Activated CD8-positive, alpha-beta memory T cell treated with anti-CD3 and anti-CD28 coated beads, Interleukin-2, amount 10 ng/mL, durations not matched to agents 7 days and 5 days (primary cell): ENCODE measurements around the gene CCDC107. TPM values are rescaled to one million over a fixed set of nuclear protein-coding genes. Genes with fewer than 3 reads are reported as not detected.

Experiments
- ATAC-seq: fragments of 150-1000 bp; cut with Tn5 transposase; one replicate; pipeline ENCODE4 v1.10.0; 2021; ENCODE audit warnings: moderate library complexity
- CTCF ChIA-PET: fragments of 350-600 bp; sonication (Branson Sonifier 250); formaldehyde crosslinking; loops from one replicate; lab custom pipeline; 2021; ENCODE audit warnings: antibody characterized with exemption; lab: Charles Lee
- DNase-seq: peaks from one replicate; pipeline ENCODE4 v3.0.0-alpha.2; 2020
- H3K27ac Mint-ChIP-seq: one replicate; pipeline ENCODE4 v1.8.0; 2021; ENCODE audit warnings: mild to moderate bottlenecking, mixed read lengths
- H3K27me3 Mint-ChIP-seq: one replicate; pipeline ENCODE4 v1.8.0; 2021; ENCODE audit warnings: mixed read lengths
- H3K36me3 Mint-ChIP-seq: one replicate; pipeline ENCODE4 v1.8.0; 2021; ENCODE audit warnings: mild to moderate bottlenecking, mixed read lengths
- H3K4me1 Mint-ChIP-seq: one replicate; pipeline ENCODE4 v1.8.0; 2021; ENCODE audit warnings: mixed read lengths
- H3K4me3 Mint-ChIP-seq: one replicate; pipeline ENCODE4 v1.8.0; 2021; ENCODE audit warnings: mild to moderate bottlenecking, moderate library complexity, mixed read lengths
- H3K9me3 Mint-ChIP-seq: one replicate; pipeline ENCODE4 v1.8.0; 2022; ENCODE audit warnings: low read depth, mixed read lengths
- total RNA-seq, 2 experiments: library from RNA; stranded (reverse); gene quantifications; one replicate each; pipeline ENCODE4 v1.2.3, GENCODE V29; 2021

Gene CCDC107
- total RNA-seq, 2 experiments from 2014 or later = 28.7 to 29.4 TPM

DNA sequence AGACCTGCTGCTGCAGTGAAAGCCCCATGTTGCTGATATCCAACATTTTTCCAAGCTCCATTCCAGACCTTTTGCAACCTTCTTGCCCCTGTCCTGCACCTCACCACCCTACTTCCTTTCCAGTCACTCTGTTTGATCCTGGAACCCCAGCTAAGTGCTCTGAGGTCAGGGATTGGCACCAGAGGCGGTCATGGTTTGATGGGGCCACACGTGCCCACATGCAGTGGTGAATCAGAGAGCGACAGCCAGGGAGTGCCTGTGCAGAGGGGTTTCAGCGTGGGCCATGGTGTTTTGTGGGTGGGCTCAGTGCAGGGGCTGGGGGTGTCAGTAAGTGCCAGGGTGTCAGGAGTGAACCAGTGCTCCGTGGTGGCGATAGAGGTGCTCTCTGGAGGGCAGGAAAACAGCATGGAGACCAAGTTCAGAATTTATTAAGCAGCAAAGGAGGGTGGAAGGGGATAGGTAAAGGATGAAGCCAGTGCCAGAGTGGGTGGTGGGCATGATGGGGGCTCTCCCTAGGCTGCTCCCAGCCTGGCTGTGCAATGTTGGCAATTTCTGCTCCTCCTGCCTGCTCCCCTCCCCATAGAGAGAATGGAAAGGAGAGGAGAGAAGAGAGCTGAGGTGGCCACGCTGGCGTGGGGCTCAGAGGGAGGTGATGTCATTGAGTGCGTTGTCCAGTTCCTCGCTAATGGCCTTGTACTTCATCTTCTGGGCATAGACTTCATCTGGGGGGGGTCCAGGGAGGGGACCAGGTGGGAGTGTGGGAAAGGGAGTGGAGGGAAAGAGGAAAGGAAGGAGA is 24.6 kb downstream of the CCDC107 start:
- H3K27ac Mint-ChIP-seq = no peak overlapping the region
- H3K36me3 Mint-ChIP-seq = no peaks in the 10 kb centered on the region
- H3K27me3 Mint-ChIP-seq = no peaks in the 10 kb centered on the region
- CTCF ChIA-PET = interaction anchor here (1.0 to 2.6 kb wide), 2 partner anchors 14 to 25 kb away, joined by 5 to 22 read pairs; partner anchors contain the start of genes CCDC107 and RMRP
- ATAC-seq = no peak
- peaks cover 1% of the 10 kb centered on the region for H3K4me1 Mint-ChIP-seq
- H3K9me3 Mint-ChIP-seq = no peaks in the 10 kb centered on the region
- DNase-seq = no peak
- no peak overlapping the region for H3K4me3 Mint-ChIP-seq

DNA sequence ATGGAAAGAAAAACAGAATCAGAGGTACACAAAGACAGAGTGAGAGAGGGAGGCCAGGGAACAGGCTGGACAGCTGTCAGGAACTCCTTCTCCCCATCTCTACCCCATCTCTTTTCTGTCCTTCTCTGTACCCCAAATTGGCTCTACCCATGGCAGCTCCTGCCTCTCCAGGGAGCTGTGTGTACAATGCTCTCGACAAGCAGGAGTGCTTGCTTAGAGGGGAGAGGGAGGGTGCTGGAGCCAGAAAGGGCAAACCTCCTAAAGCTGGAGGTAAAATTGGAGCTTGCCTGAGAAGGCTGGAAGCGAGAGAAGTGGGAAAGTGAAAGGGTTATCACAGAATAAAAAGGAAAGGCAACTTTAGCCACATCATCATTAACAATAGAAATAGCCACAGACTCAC is 25.2 kb downstream of the CCDC107 start:
- DNase-seq (no peak), ATAC-seq (no peak)
- H3K27ac Mint-ChIP-seq = no peak overlapping the region
- peaks cover 1% of the 10 kb centered on the region for H3K4me1 Mint-ChIP-seq
- no peak overlapping the region for H3K4me3 Mint-ChIP-seq
- H3K36me3 Mint-ChIP-seq = no peaks in the 10 kb centered on the region
- H3K27me3 Mint-ChIP-seq = no peaks in the 10 kb centered on the region
- CTCF ChIA-PET = interaction anchor here (0.9 to 2.6 kb wide), 3 partner anchors 13 to 71 kb away, joined by 3 to 22 read pairs (median 5); partner anchors contain the start of genes CCDC107 and RMRP
- no peaks in the 10 kb centered on the region for H3K9me3 Mint-ChIP-seq

DNA sequence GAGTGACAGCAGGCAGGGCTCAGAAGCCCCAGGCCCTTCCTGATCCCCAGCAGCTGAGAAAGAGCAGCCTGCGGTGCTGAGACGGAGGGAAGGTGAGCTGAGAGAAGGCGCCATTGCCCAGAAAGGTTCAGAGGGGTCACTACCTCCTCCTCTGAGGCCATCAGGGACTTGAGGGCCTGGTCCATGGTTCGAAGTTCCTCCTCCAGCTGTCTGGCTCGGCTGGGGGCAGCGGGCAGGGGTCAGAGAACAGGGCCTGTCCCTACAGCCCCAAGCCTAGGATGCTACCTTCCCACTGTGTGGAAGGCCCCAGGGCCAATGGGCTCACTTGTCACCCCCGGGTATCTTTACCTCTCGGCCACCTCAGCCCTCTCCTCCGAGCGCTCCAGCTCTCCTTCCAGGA is 26.8 kb downstream of the CCDC107 start:
- H3K27me3 Mint-ChIP-seq = no peaks in the 10 kb centered on the region
- ATAC-seq = no peak
- no peaks in the 10 kb centered on the region for H3K36me3 Mint-ChIP-seq
- H3K9me3 Mint-ChIP-seq = no peaks in the 10 kb centered on the region
- CTCF ChIA-PET = interaction anchor here (1.2 to 2.6 kb wide), 3 partner anchors 12 to 47 kb away, joined by 4 to 22 read pairs (median 7); partner anchors contain the start of genes CCDC107, CREB3, RMRP and TLN1
- DNase-seq = no peak
- H3K4me3 Mint-ChIP-seq = no peak overlapping the region
- H3K27ac Mint-ChIP-seq = no peak overlapping the region
- H3K4me1 Mint-ChIP-seq = peaks cover 9% of the 10 kb centered on the region

DNA sequence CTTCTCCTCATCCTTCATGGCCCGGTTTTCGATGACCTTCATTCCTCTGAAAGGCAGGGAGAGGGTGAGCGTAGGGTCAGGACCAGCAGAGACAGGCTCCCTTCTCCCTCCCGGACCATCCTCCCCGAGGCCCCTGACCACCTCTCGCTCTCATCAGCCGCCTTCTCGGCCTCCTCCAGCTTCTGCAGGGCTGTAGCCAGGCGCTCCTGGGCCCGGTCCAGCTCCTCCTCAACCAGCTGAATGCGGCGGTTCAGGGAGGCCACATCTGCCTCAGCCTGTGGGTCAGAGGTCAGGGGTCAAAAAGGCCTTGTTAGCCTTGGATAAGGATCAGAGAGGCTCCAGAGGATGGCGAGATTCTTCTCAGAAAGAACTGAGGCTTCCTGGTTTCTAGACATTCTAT is 27.4 kb downstream of the CCDC107 start:
- CTCF ChIA-PET = interaction anchor here (1.2 to 2.6 kb wide), 3 partner anchors 11 to 46 kb away, joined by 4 to 22 read pairs (median 7); partner anchors contain the start of genes CCDC107, CREB3, RMRP and TLN1
- H3K4me3 Mint-ChIP-seq = no peak overlapping the region
- peaks cover 11% of the 10 kb centered on the region for H3K4me1 Mint-ChIP-seq
- no peaks in the 10 kb centered on the region for H3K27me3 Mint-ChIP-seq
- no peaks in the 10 kb centered on the region for H3K9me3 Mint-ChIP-seq
- no peaks in the 10 kb centered on the region for H3K36me3 Mint-ChIP-seq
- ATAC-seq = no peak
- DNase-seq = no peak
- no peak overlapping the region for H3K27ac Mint-ChIP-seq

DNA sequence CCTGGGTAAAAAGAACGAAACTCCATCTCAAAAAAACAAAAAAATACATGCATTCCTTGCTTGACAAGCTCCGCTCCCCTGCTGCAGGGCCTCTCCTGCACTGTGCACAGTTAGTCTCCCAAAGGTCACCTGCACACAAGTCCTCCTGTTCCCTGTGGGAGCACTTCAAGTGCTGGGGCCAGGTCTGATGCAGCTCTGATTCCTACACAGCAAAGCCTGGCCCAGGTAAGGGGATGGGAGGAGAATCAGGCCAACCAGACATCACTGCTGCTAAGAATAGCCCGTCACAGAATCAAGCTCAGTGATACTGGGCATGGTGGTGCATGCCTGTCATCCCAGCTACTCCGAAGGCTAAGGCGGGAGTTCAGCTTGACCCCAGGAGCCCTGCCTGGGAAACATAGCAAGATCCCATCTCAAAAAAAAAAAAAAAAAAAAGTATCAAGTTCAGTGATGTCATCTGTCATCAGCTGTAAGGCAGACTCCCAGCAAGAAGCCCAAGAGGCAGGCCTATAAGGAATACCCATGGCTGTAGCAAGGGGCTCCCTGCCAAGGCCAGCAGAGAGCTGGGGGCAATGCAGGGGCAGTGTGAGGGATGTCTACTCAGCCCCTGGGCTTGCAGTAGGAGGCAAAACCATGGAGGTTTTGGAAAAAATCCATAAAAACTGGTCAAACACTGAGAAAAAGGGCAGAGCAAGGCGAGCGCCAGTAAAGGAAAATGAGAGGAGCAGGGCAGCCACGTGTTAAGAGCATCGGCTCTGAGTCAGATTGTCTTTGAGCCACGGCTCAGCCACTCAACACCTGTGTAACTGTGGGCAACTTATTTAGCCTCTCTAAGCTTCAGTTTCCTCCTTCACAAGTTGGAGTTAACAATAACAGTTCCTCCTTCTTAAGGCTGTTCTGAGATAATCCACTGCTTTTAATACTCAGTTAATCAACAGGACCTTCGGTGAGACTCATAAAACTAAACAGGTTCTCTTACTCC is 28.4 kb downstream of the CCDC107 start:
- Mint-ChIP-seq H3K9me3 (no peaks in the 10 kb centered on the region), H3K4me3 (no peak overlapping the region), H3K36me3 (no peaks in the 10 kb centered on the region), H3K27me3 (no peaks in the 10 kb centered on the region), H3K27ac (no peak overlapping the region), H3K4me1 (peaks cover 14% of the 10 kb centered on the region)
- CTCF ChIA-PET = interaction anchor here (1.3 to 2.2 kb wide), 7 partner anchors 8 to 50 kb away, joined by 3 to 14 read pairs (median 5); partner anchors contain the start of genes CCDC107 and RMRP
- DNase-seq (no peak), ATAC-seq (no peak)

DNA sequence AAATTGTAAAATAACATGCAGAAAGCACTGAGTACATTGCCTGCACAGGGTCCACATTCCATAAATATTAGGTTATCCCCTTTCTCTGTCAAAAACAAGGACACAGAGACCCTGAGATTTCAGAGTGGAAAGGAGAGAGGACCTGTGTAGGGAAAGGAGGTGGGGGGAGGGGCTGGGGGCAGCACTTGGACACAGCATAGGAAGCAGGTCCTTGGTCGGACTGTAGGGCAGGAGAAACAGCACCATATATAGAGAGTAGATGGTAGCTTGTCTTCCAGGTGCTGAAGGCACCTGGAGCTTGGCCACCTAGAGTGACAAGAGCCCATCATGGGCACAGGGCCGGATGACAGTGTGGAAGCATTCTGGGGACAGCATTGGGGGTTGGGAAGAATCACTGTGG is 29.2 kb downstream of the CCDC107 start:
- no peak for ATAC-seq
- H3K36me3 Mint-ChIP-seq = no peaks in the 10 kb centered on the region
- no peak overlapping the region for H3K27ac Mint-ChIP-seq
- no peaks in the 10 kb centered on the region for H3K27me3 Mint-ChIP-seq
- no peaks in the 10 kb centered on the region for H3K9me3 Mint-ChIP-seq
- H3K4me3 Mint-ChIP-seq = no peak overlapping the region
- H3K4me1 Mint-ChIP-seq = peaks cover 14% of the 10 kb centered on the region
- CTCF ChIA-PET = interaction anchor here (1.4 to 2.2 kb wide), 5 partner anchors 9 to 49 kb away, joined by 4 to 14 read pairs (median 5); no protein-coding TSS in a partner anchor
- DNase-seq = no peak

DNA sequence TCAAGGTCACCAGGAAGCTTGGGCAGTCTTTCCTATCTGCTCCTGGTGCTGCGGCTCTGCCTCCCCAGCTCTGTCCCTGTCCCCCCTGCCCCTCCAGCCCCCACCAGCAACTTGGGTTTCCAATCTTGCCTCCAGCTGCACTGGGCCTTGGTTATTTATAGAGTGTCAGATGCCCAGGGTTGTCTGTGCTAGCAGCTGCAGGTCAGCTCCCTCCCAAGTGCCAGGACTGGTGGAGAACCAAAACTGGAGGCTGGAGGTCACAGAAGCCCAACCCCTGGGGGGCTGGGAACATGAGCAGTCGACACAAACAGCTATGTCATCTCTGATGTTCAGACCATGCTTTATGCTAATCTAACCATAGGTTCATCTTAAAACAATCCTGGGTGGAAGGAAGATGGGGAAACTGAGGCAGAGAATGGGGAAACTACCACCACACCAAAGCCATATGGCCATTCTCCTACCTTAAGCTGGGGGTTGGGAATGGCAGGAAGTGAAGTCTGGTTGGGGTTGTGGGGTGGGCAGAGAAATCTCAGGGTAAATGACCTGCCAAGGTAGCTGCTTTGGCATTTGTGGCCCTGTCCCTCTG is 30.0 kb downstream of the CCDC107 start:
- DNase-seq = no peak
- CTCF ChIA-PET = interaction anchor here (0.8 to 2.2 kb wide), 8 partner anchors 9 to 80 kb away, joined by 3 to 14 read pairs (median 4); no protein-coding TSS in a partner anchor
- Mint-ChIP-seq H3K27me3 (no peaks in the 10 kb centered on the region), H3K4me1 (peaks cover 14% of the 10 kb centered on the region), H3K36me3 (no peaks in the 10 kb centered on the region), H3K27ac (no peak overlapping the region), H3K4me3 (no peak overlapping the region), H3K9me3 (no peaks in the 10 kb centered on the region)
- no peak for ATAC-seq

DNA sequence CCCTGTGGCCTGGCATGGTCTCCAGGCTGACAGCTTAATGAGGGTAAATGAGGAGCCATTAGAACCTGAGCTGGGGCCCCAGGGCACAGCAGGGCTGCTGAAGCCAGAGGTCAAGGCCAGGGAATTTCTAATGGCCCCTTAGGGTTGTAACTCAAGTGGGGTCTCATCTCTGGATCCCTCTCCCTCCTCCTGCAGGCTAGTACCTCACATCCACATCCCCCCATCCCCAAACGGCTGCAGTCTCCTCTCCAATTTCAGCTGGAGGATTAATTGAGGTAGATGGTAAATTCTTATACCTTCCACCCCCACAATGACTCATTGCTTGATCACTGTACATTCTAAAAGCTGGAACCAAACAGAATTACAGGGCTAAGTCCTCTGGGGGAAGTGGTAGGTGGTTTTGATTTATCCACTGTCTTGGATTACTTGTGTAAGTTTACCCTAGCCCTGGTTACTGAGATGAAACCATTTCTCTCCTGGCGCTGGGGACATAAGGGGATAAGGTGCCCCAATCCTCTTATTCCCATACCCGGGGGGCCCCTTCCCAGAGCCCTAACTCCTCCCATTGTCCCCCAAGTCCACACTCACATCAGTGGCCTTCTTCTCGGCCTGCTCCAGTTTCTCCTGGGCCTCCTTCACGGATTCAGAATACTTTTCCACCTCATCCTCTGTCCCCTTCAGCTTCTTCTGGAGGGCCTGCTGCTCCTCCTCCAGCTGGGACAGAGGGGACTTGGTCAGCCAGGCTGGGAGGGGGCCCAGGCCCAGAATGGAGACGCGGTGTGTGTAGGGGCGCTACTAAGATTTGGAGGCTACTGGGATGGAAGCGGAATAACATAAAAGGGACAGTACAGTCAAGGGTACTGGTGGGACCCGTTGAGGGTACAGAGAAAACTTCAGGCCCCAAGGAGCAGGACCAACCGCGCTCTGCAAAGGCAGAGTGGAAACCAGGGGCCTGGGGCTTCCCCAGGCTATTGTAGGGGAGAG is 30.8 kb downstream of the CCDC107 start:
- DNase-seq (no peak), ATAC-seq (peak; percentile 38)
- Mint-ChIP-seq H3K27me3 (no peaks in the 10 kb centered on the region), H3K4me3 (no peak overlapping the region), H3K36me3 (no peaks in the 10 kb centered on the region), H3K9me3 (no peaks in the 10 kb centered on the region), H3K27ac (no peak overlapping the region), H3K4me1 (peaks cover 14% of the 10 kb centered on the region)
- CTCF ChIA-PET = interaction anchor here (0.8 to 2.2 kb wide), 7 partner anchors 8 to 81 kb away, joined by 3 to 14 read pairs (median 3); no protein-coding TSS in a partner anchor

DNA sequence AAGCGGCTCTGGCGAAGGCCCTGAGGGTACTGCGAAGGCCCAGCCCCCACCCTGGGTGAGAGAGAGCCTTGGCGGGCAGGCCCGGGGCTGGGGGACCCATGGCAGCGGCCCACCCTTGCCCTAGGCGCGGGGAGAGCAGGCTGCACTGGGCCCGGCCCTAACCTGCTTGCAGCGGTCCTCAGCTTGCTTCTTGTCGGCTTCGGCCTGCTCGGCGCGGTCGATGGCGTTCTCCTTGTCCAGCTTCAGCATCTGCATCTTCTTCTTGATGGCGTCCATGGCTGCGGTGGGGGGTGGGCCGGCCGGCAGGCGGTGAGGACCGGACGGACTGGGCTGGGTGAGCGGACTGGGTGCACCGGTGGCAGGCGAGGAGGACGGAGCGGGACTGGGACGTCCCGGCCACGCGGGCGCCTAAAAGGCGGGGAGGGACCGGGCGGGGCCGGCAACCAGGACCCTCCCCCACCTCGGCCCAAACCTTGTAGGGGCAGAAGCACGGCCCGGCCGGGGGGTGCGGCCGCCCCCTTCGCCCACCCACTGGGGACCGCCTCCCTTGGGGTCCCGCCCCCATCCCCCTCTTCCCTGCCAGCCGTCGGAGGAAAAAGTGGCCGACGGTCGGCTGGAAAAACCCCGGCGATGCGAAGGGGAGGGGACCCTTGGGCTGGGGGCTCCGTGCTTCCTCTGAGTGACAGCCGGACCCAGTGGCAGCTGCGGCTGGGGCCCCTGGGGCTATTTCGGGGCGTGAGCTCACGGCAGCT is 31.6 kb downstream of the CCDC107 start, which contains the start of gene TPM2:
TSS of gene TPM2 (minus strand) at position 384 of the 752 bp plus-strand sequence. CDS start at position 276, 108 bp downstream.
- ATAC-seq = no peak
- H3K36me3 Mint-ChIP-seq = no peaks in the 10 kb centered on the region
- peaks cover 14% of the 10 kb centered on the region for H3K4me1 Mint-ChIP-seq
- H3K27ac Mint-ChIP-seq = no peak within 1 kb of the TSS
- CTCF ChIA-PET = interaction anchor here (0.8 to 1.1 kb wide), 5 partner anchors 13 to 46 kb away, joined by 3 to 10 read pairs (median 3); partner anchors contain the start of genes CCDC107 and RMRP
- no peak for DNase-seq
- no peaks in the 10 kb centered on the region for H3K27me3 Mint-ChIP-seq
- no peaks in the 10 kb centered on the region for H3K9me3 Mint-ChIP-seq
- peak within 1 kb of the TSS; percentile 74 for H3K4me3 Mint-ChIP-seq

DNA sequence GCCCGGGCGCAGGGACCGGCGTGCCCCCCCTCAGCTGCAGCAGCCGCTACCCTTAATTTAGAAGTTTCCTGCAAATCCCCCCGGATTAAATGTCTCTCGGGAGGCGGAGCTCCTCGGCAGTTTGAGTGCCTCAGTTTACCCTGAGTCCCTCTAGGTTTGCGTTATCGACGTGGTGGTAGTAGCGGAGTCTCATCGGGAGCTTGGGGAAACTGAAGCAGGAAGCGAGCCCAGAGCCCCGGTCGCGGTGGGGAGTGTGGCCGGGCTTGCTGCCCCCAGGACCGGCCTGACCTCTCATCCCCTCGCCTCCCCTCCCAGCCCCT is 32.2 kb downstream of the CCDC107 start:
- Mint-ChIP-seq H3K36me3 (no peaks in the 10 kb centered on the region), H3K4me1 (peaks cover 14% of the 10 kb centered on the region), H3K27ac (no peak overlapping the region), H3K9me3 (no peaks in the 10 kb centered on the region), H3K4me3 (peak overlapping the region; percentile 74), H3K27me3 (no peaks in the 10 kb centered on the region)
- DNase-seq = no peak
- CTCF ChIA-PET = interaction anchor here (0.8 to 1.0 kb wide), 4 partner anchors 26 to 46 kb away, joined by 3 to 10 read pairs (median 4); partner anchors contain the start of genes CCDC107 and RMRP
- no peak for ATAC-seq
